ENCODE results near the gene CHTF18. TPM values are rescaled to one million over a fixed set of nuclear protein-coding genes. Genes with fewer than 3 reads are reported as not detected.
"Not testable (repeated sequence)": the region's sequence is repeated elsewhere in the genome, so short reads cannot be mapped to it uniquely, and the experiment has no call there.

CHTF18 gene
- total RNA-seq, 2 donors from 2014 or later: 7.5 to 14.5 TPM

DNA sequence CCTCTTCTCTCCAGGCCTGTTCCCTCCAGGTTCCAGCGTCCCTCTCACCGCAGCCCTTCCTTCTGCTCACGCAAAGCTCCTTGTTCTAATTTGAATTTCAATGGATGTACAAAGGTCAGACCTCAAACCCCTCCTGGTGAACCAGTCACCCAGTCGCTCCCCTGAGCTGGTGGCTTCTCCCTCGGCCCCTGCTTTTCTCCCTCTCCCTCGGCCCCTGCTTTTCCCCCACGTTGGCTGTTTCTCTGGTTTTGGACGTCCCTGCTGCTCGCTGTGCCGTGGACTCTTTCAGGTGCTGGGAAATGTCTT is 36.5 kb upstream of the CHTF18 start:
- H3K27ac ChIP-seq: no peak overlapping the region
- TF ChIP-seq, protein P1, sequence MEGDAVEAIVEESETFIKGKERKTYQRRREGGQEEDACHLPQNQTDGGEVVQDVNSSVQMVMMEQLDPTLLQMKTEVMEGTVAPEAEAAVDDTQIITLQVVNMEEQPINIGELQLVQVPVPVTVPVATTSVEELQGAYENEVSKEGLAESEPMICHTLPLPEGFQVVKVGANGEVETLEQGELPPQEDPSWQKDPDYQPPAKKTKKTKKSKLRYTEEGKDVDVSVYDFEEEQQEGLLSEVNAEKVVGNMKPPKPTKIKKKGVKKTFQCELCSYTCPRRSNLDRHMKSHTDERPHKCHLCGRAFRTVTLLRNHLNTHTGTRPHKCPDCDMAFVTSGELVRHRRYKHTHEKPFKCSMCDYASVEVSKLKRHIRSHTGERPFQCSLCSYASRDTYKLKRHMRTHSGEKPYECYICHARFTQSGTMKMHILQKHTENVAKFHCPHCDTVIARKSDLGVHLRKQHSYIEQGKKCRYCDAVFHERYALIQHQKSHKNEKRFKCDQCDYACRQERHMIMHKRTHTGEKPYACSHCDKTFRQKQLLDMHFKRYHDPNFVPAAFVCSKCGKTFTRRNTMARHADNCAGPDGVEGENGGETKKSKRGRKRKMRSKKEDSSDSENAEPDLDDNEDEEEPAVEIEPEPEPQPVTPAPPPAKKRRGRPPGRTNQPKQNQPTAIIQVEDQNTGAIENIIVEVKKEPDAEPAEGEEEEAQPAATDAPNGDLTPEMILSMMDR (IDR thresholded peaks at IDR 0.05): no peak
- H3K4me1 ChIP-seq: peaks cover 6% of the 10 kb centered on the region
- H3K4me3 ChIP-seq: no peak overlapping the region
- 12 to 18% methylated on average over 10 of the region's 10 CpGs for WGBS, 2 donors
- ATAC-seq (no peak), DNase-seq (no peak)
- H3K9me3 ChIP-seq: no peaks in the 10 kb centered on the region
- intact Hi-C loops (cut with DNase I): no loop called here
- no peaks in the 10 kb centered on the region for H3K27me3 ChIP-seq
- no peaks in the 10 kb centered on the region for H3K36me3 ChIP-seq (replicated peaks in 1 of 2; ENCODE audit: insufficient read depth in 1 of 2, low read depth in 2 of 2)

DNA sequence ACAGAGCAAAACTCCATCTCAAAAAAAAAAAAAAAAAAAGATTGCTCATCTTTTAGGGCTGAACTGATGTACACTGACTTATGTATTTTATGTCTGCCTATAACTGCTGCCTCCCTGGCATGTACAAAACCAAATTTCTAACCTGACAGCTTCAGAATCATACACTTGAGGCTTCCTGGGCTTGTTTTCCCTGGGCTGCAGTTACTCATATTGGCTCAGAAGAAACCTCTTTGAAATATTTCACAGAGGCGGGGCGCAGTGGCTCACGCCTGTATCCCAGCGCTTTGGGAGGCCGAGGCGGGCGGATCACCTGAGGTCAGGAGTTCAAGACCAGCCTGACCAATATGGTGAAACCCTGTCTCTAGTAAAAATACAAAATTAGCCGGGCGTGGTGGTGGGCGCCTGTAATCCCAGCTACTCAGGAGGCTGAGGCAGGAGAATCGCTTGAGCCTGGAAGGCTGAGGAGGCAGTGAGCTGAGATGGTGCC is 34.3 kb upstream of the CHTF18 start:
- DNase-seq; ATAC-seq; H3K4me1 ChIP-seq; intact Hi-C loops (cut with DNase I); H3K4me3 ChIP-seq; H3K27me3 ChIP-seq; H3K9me3 ChIP-seq; H3K36me3 ChIP-seq (replicated peaks in 1 of 2; ENCODE audit: insufficient read depth in 1 of 2, low read depth in 2 of 2); H3K27ac ChIP-seq: not testable (repeated sequence)
- 73 to 80% methylated on average over 11 of the region's 11 CpGs for WGBS, 2 donors

DNA sequence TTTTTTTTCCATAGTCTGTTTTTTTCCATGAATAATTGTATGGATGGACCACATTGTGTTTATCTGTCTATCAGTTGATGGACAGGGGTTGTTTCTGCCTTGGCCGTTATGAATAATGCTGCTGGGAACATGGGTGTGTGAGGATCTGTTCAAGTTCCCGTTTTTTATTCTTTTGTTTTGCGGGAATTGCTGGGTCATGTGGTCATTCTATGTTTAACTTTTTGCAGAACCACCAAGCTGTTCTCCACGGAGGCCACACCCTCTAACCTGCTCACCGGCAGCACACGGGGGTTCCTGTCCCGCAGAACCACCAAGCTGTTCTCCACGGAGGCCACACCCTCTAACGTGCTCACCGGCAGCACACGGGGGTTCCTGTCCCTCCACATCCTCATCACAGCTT is 33.8 kb upstream of the CHTF18 start:
- TF ChIP-seq, protein P1 (IDR thresholded peaks at IDR 0.05): no peak
- no peak for TF ChIP-seq POLR2A (IDR thresholded peaks at IDR 0.05)
- ATAC-seq (no peak), DNase-seq (peak in 1 of 4 donors; percentile 16)
- Histone ChIP-seq H3K9me3 (no peaks in the 10 kb centered on the region), H3K4me1 (peaks cover 6% of the 10 kb centered on the region), H3K36me3 (replicated peaks in 1 of 2; ENCODE audit: insufficient read depth in 1 of 2, low read depth in 2 of 2) (no peaks in the 10 kb centered on the region), H3K27ac (no peak overlapping the region), H3K27me3 (no peaks in the 10 kb centered on the region), H3K4me3 (no peak overlapping the region)
- WGBS, 2 donors: 42 to 58% methylated on average over 11 of the region's 11 CpGs
- intact Hi-C loops (cut with DNase I): no loop called here

DNA sequence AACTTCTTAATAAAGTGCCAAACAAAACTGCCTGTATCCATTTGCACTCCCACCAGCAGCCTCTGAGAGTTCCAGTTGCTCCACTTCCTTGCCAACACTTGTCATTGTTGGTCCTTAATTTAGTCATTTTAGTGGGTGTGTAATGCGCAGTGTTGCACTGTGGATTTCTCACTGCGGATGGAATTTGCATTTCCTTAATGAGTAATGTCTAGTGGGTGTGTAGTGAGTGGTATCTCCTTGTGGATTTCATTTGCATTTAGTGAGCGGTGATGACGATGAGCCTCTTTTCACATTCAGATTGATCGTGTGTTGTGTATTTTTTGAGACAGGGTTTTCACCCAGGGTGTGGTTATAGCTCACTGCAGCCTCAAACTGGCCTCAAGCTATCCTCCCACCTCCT is 32.0 kb upstream of the CHTF18 start:
- no peaks in the 10 kb centered on the region for H3K9me3 ChIP-seq
- H3K4me3 ChIP-seq: no peak overlapping the region
- no peaks in the 10 kb centered on the region for H3K27me3 ChIP-seq
- H3K36me3 ChIP-seq (replicated peaks in 1 of 2; ENCODE audit: insufficient read depth in 1 of 2, low read depth in 2 of 2): no peaks in the 10 kb centered on the region
- DNase-seq: no peak
- WGBS, 2 donors: 85 to 88% methylated on average over 5 of the region's 5 CpGs
- TF ChIP-seq, protein P1 (IDR thresholded peaks at IDR 0.05): no peak
- TF ChIP-seq POLR2A (IDR thresholded peaks at IDR 0.05): no peak
- H3K27ac ChIP-seq: no peak overlapping the region
- peaks cover 6% of the 10 kb centered on the region for H3K4me1 ChIP-seq
- no peak for ATAC-seq
- intact Hi-C loops (cut with DNase I): no loop called here

DNA sequence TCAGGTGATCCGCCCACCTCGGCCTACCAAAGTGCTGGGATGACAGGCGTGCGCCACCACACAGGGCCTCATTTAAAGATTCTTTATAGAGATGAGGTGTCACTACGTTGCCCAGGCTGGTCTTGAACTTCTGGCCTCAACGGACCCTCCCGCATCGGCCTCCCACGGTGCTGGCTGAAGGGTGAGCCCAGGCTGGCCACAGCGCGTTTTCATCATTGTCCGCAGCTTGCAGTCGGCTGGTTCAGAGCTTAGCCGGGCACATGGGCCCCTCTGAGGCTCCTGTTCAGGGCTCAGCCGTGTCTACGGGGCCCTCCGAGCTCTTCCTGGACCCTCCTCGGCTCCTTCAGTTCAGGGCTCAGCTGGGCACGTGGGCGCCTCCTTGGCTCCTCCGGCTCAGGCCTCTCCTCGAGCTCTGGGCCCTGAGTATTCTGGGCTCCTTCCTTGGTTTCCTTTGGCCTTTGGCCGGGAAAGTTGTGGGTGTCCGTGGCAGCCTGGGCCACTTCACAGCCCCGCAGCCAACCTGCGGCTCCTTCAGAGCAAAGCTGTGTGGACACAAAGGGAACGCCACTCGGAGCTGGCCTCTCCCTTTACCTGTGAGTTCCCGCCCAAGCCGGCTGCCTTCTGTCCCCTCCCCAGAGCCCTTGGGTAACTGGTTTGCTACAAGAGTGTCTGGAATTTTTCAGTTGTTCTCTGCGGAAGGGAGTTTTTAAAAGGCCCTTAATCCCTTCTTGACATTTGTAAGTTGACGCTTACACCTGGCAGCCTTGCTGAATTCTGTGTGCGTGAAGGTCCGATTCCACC is 29.1 kb upstream of the CHTF18 start:
- no peaks in the 10 kb centered on the region for H3K4me1 ChIP-seq
- ATAC-seq (no peak), DNase-seq (no peak)
- H3K36me3 ChIP-seq (replicated peaks in 1 of 2; ENCODE audit: insufficient read depth in 1 of 2, low read depth in 2 of 2): no peaks in the 10 kb centered on the region
- H3K9me3 ChIP-seq: no peaks in the 10 kb centered on the region
- no peak overlapping the region for H3K27ac ChIP-seq
- 66 to 70% methylated on average over 29 to 34 of the region's 34 CpGs for WGBS, 2 donors
- intact Hi-C loops (cut with DNase I): no loop called here
- no peak overlapping the region for H3K4me3 ChIP-seq
- H3K27me3 ChIP-seq: no peaks in the 10 kb centered on the region
- TF ChIP-seq, protein P1 (IDR thresholded peaks at IDR 0.05): no peak
- TF ChIP-seq POLR2A (IDR thresholded peaks at IDR 0.05): no peak

Measured in body of pancreas (tissue), 4 donors.